GM19468 (cell line): ENCODE data around the gene PLEKHF1.
A peak's percentile ranks its signal among the peaks of the same experiment; 100 is the strongest.
"Not testable (repeated sequence)": the region's sequence is repeated elsewhere in the genome, so short reads cannot be mapped to it uniquely, and the experiment has no call there.

Experiments
- ATAC-seq: cut with Tn5 transposase; IDR thresholded peaks from one replicate; pipeline ENCODE4 v1.9.1; 2021; ENCODE audit warnings: mild to moderate bottlenecking, moderate library complexity, moderate number of reproducible peaks; ENCODE audit not compliant: unreplicated experiment; ENCODE audit errors: extremely low read depth

Gene PLEKHF1

GRCh38 chr19:29665215-29665825 is at the start of gene PLEKHF1:
PLEKHF1 (plus strand) TSS chr19:29665461; CDS start chr19:29673840, 8,379 bp downstream.
- peak; percentile 83 for ATAC-seq

GRCh38 chr19:29615891-29616425 is 49.3 kb upstream of the PLEKHF1 start:
- ATAC-seq = no peak

GRCh38 chr19:29616541-29616940 is 48.7 kb upstream of the PLEKHF1 start:
- no peak for ATAC-seq

- no peak for ATAC-seq
Observed at GRCh38 chr19:29617366-29618266, 47.6 kb upstream of the PLEKHF1 start.

GRCh38 chr19:29618434-29618833 is 46.8 kb upstream of the PLEKHF1 start:
- ATAC-seq = no peak

GRCh38 chr19:29618871-29619270 is 46.4 kb upstream of the PLEKHF1 start:
- no peak for ATAC-seq

GRCh38 chr19:29620931-29621351 is 44.3 kb upstream of the PLEKHF1 start:
- ATAC-seq = no peak

- no peak for ATAC-seq
Observed at GRCh38 chr19:29622166-29623070, 42.8 kb upstream of the PLEKHF1 start.

GRCh38 chr19:29623726-29624488 is 41.4 kb upstream of the PLEKHF1 start:
- ATAC-seq = no peak

GRCh38 chr19:29624489-29625185 is 40.6 kb upstream of the PLEKHF1 start:
- ATAC-seq = no peak

GRCh38 chr19:29625186-29625651 is 40.0 kb upstream of the PLEKHF1 start:
- ATAC-seq = no peak

- no peak for ATAC-seq
Observed at GRCh38 chr19:29626386-29626785, 38.9 kb upstream of the PLEKHF1 start.

- ATAC-seq = not testable (repeated sequence)
Observed at GRCh38 chr19:29626832-29627231, 38.4 kb upstream of the PLEKHF1 start.

- no peak for ATAC-seq
Observed at GRCh38 chr19:29628661-29629385, 36.4 kb upstream of the PLEKHF1 start.

- no peak for ATAC-seq
Observed at GRCh38 chr19:29629836-29630534, 35.3 kb upstream of the PLEKHF1 start.

GRCh38 chr19:29630655-29631054 is 34.6 kb upstream of the PLEKHF1 start:
- no peak for ATAC-seq

GRCh38 chr19:29631450-29631849 is 33.8 kb upstream of the PLEKHF1 start:
- no peak for ATAC-seq

- no peak for ATAC-seq
Observed at GRCh38 chr19:29634002-29634401, 31.3 kb upstream of the PLEKHF1 start.
